Stimulated activated CD8-positive, alpha-beta memory T cell treated with anti-CD3 and anti-CD28 coated beads, Interleukin-2, amount 100 ng/mL, for 1 hour (primary cell): ENCODE results near the gene SOHLH1.

Experiments
- DNase-seq, 2 donors: peaks; one replicate each; pipeline ENCODE4 v3.0.0-alpha.2; 2020; ENCODE audit warnings: low read depth in 2 of 2

Gene SOHLH1

DNA sequence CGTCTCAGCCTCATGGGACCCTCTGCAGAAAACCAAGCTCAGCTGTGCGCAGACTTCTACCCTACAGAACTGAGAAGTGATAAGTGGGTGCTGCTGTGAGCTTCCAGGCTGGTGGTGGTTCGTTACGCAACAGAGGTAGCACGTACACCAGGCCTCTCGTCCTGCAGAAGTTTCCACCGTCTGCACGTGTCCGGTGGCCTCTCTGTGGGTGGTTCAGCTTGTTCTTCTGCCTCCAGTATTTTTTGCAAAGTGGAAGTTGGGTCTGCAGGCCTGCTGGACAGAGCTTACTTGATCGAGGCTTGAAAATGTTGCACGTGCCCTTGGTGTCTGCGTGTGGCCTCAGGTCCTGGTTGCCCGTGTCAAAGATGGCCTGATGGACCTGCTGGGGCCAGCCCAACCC is 30.2 kb upstream of the SOHLH1 start:
- DNase-seq, result no peak

DNA sequence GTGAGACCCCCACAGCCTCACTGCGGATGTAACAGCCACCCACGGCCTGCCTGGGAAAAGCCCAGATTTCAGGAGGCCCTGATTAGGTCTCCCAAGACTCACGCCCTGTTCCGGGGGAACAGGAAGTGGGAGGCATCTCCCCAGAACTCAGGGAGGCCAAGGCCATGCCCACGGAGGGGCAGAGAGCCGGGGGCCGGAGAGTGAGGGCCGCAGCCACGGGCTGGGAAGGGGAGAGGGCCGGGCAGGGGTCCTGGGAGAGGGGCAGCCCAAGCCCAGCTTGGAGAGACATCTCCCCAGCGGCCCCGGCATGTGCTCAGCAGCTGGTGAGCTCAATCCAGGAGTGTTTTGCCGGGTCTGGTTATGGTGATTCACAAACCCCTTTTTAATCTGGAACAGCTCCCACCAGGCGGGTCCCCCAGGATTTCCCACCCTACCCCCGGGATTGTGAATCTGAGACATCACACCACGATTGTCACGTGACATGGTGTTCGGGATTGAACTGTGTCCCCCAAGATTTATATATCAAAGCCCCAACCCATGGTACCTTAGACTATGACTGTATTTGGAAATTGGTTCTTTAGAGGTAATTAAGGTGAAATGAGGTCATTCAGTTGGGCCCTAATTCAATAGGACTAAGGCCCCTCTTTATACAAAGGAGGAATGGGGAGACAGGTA is 29.3 kb upstream of the SOHLH1 start:
- no peak for DNase-seq

DNA sequence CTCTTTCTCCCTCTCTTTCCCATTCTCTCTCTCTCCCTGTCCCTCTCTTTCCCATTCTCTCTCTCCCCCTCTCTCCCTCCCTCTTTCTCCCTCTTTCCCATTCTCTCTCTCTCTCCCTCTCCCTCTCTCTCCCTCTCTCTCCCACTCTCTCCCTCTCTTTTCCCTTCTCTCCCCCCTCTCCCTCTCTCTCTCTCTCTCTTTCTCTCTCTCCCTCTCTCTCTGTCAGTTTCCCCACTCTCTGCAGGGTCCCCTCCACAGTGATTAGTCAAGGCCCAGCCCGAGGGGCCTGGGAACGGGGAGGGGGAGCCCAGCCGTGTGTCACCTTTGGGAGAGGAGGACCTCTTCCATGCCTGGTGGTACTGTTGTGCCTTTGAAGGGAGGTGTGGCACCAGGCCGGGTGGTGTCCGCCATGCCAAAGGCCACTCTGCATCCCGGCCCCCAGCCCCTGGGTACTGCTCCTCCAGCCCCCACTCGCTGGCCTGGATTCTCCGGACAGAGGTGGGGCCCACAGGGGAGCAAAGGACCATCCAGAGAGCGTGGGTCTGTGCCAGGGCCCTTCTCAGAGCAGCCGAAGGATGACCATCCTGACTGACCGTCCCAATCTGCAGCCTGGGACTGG is 28.1 kb upstream of the SOHLH1 start:
- DNase-seq, result no peak

DNA sequence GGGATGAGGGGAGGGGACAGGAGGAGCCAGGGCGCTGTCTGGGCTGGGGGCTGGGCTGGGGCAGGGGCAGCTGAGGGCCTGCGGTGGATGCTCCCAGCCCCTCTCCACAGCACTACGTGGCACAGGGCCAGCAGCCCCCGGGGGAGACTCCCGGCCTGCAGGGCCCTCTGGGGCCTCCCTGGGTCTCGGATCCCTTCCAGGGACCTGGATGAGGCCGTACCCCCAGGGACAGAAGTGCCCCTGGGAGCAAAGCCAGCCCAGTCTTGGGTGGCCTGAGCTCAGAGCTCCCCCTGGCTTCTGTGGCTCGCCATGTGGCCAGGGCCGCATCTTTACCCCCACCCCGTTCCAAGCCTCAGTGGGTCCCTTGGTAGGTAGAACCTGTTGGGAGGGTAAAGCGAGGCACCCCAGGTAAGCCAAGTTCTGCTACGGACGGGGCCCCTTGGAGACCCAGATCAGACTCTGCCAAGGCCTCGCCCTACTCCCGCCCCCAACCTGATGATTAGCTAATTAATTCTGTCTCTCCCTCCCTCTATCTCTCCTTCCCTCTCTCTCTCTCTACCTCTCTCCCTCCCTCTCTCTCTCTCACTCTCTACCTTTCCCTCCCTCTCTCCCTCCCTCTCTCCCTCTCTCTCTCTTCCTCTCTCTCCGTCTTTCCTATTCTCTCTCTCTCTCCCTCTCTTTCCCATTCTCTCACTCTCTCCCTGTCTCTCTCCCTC is 27.0 kb upstream of the SOHLH1 start:
- DNase-seq, result no peak

DNA sequence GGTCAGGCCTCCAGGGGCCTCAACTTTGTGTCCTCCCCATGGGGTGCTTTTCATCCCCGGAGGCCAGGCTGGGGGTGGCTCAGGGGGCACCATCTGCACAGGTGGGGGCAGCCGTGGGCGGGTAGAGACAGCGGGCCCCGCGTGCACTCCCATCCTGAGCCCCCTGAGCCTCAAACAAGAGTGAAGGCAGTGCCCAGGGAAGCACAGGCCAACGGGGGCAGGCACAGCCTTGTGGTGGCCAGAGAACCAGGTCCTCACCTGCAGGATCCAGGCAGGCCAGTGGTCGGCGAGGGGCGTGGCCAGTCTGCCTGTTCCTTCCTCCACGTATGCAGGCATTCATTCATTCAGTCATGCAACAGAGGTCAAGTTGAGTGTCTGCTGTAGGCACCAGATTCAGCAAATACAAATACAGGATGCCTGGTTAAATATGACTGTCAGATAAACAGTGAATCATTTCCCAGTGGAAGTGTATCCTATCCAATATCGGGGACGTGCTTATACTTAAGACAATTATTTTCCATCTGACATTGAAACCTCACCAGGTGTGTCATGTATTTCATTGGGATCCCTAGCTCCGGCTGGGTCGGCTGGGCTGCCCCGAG is 25.0 kb upstream of the SOHLH1 start:
- no peak for DNase-seq

DNA sequence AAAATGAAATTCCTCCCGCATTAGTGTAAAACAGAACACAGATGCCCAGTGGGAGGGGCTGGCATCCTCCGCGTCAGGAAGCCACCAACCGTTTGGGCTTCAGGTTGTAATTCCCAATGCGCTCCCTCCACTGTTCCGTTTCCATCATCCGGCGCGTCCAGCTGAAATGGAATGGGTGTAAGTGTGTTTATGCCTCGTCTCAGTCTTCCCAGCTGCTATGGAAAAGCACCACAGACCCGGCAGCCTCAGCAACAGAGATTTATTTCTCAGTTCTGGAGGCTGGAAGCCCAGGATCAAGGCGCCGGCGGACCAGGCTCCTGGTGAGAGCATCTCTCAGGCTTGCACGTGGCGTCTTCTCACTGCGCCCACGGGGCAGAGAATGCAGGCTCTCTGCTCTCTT is 23.1 kb upstream of the SOHLH1 start:
- no peak for DNase-seq

DNA sequence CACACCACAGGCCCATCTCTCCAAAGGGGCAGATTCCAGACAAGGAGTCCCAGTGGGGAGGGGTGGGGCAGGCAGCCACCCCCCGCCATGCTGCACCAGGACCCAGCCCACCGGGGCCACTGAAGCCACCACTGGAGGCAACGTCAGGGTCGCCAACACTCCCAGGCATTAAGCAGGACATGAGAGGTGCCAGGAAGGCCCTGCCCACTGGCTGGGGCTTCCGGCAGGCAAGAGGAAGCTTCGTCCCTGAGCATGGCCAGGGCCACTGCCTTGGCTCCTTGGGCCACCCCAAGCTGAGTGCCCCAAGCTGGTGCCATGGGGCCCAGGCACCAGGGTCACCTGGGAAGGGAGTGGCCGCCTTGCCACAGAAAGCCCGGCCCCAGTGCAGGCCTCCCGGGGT is 20.2 kb upstream of the SOHLH1 start:
- DNase-seq, result no peak

DNA sequence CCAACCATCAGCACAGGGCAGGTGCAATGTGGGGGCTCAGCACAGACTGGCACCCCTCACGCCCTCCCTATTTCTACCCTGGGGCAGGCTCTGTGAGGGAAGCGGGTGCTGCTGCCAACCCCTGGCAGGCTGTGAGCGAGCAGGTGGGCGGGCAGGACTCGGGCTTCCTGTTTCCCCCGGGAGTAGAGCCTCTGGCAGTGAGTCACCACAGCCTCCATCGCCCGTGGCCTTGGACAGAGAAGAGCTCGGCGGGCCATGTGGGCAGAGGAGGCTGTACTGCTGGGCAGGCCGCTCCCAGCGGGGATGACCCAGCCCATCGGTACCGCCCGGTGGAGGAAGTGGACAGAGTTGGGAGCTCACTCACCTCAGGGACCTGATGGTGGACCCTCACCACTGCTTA is 19.3 kb upstream of the SOHLH1 start:
- DNase-seq, result no peak

DNA sequence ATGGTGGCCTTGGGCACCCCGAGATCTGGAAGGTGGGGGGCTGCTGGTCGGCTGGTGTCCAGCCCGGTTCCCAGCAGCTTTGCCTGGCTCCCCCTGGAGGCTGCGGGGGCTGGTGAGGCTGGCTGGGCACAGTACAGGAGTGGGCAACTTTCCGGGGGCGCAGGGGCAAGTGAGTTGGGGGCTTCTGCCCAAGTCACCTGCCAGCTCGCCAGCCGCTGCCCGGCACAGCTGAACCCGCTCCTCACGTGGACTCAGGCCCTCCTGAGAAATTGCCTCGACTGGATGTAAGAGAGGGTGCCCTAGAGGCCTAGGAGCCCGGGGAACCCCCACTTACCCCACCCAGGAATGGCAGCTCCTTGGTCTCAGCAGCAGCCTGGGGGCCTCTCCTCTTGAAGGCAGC is 18.1 kb upstream of the SOHLH1 start:
- no peak for DNase-seq

DNA sequence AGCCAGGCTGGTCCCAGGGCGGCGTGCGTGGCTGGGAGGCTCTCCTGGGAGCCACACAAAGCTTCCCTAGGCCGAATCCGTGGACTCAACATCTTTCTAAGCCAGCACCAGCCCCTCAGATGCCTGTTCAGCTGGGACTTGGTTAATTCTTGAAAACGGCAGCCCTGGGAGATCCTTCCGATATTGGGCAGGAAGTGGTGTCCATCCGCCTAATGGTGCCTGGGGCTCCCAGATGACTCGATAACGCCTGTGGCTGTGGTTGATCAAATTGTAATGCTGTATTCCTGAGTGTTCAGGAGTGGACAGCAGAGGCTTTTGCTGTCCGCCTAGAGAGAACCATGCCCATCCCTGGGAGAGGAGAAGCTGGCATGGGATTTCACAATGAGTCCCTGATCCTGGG is 16.8 kb upstream of the SOHLH1 start:
- no peak for DNase-seq

DNA sequence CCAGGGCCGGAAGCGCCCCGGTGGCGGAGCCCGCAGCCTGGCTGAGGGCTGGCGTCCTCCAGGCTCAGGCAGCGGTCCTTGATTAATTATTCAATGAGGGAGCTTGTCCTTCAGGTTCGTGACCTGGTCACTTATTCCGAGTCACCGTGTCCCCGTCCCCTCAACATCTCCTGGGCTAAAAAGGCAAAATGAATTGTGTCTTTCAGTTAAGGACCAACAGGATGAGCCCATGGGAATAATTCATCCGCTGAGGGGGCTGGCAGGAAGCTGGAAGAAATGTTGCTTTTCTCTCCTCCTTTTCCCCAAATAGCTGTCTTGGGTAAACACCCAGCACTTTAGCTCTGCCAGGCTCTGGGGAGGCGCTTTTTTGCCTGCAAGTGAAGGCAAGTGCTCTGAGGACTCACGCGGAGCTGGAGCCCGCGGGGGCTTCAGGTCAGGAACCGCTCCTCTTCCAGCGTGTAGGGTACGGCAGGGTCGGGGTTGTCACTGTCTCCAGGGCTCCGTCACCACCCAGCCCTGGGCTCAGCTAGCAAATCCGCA is 15.8 kb upstream of the SOHLH1 start:
- DNase-seq, result no peak

DNA sequence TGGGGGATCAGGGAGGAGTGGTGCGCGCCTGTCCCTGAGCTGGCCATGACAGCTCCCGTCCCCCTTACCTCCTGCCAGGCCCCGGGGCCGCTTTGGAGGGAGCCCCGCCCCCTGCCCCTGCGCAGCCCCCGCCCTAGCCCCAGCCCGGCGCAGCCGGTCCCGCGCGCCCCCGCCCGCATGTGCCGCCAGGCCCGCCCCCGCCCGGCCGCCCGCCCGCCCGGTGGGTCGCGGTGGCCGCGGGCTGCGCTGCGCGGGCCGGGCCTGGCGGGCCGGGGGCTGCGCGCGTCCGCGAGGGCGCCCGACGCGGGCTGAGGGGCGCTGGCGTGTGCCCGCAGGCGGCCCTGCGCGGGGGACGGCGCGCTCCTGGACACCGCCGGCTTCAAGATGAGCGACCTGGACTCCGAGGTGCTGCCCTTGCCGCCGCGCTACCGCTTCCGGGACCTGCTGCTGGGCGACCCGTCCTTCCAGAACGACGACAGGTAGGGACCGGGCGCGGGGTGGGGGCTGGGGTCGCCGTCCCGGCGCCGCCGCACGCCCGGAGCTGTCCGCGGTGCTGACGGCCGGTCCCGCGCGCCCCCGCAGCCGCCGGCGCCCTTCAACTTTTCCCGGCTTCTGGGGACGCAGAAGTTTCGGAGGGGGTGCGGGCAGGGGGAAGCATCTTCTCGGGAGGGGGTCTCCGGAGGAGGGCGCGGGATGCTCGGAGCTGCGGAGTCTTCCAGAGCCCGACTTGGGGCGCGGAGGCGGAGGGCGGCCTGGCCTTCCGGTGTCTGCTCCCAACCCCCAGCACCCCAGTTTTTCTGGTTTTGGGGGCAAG is 15.2 kb upstream of the SOHLH1 start:
- DNase-seq, result no peak

DNA sequence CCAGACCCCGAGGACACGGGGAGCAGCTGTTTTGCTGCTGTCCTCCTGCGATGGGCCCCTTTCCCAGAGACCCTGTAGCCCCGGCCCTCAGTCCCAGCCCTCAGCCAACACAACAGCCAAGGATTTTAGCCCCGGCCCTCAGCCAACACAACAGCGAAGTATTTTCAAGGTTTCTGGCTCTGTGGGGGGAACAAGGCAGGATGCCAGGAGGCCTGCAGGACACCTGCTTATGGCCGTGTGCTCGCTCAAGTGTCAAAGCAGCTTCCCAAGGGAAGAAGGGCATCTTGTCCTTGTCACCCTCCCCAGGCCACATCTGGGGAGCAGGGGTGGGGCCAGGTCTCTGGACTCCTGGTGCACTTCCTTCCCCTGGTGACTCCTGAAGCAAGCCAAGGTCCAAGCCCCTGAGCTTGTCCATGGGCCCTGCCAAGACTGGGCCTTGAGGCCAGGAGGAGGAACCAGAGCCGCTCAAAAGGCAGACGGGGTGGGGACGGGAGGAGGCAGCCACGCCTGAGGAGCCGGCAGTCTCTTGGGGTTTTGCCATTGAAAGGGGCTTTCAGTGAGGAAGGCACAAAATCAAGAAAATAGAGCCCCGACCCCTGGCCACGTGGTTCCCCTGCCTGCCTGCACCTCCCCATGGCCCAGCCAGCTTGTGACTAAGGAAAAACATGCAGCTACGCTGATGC is 13.5 kb upstream of the SOHLH1 start:
- no peak for DNase-seq

DNA sequence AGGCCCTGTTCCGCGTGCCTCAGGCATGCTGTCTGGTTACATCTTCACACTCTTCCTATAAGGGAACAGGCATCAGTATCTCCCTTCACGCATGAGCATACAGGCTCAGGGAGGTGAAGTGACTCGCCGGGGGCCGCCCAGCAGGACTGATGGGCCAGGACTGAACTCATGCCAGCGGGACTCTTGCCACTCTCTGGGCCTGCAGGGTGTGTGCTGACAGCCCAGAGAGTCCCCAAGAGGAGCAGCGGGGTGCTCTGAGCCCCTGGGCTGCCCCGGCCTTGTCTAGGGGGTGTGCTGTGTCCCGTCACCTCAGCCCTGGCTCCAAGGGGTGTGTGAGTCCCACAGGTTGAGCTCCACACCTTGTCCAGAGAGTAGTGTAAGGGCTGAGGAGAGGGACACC is 12.6 kb upstream of the SOHLH1 start:
- DNase-seq, result no peak

DNA sequence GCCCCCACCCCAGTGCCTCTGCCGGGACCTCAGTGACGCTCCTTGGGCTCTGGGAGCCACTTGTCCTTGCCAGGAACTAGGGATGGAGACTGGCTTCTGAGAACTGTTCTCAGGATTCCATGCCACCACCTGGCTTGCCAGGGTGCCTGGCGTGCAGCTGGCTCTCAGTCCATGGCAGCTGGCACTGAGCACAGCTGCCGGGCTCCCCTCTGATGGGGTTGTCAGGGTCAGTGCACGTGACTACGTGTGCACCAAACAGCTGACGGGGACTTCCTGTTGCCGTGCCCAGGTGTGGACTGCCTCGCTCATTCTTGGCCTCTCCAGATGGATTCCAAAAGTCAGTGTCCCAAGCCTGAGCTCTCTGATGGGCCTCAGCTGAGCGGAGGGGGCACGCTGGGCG is 12.1 kb upstream of the SOHLH1 start:
- no peak for DNase-seq

DNA sequence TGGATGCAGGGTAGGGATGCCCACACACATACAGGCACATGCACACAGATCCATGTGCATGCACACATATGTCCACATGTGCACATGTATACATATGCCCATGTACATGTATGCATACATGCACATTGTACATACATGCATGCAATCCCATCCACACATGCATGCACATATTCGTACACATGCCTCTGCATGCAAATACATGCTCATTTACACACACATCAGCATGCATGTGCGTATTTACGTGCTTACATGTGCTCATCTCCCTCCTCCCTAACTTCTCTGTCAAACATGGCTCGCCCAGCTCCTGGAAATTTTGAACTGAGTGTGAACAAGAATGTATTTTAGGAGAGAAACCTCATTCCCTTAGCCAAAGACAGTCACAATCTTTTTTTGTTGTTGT is 8.9 kb upstream of the SOHLH1 start:
- DNase-seq, result no peak

DNA sequence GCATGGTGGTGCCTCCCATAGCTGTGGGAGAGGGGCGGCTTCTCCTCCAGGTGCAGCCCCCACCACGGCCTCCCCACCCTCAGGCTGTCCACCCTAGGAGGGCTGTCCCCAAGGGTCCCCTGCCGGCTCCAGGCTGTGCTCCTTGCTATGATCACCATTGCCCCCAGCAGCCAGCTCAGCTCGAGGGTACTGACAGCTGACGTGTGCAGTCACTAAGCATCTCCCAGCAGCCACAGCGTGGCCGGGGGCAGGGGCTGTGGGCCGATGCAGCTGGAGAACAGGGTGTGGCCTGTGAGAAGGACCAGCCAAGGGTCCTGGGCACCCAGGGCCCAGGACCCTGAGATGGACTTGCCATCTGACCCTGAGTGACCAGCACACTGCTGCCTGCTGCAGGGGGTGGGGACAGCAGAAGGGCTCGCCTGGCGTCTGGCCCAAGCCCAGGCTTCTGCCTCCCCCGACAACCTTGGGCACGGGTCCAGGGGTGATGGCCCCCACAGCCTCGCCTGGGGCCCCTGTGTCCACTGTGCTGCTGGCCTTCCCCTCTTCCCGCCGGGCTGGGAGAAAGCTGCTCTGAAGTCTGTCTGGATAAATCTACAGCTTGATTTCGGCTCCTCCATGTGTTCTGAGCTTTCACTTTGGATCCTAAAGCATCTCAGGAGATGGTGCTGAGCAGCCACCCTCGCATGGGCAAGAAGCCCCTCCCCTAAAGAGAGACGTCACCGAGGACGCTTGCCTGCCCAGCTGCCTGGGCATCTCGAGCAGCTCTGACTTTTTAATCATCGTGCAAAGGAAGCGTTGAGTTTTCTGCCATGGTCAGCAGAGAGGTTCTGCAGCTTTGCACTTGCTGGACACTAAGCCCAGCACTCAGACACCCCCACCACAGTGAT is 8.2 kb upstream of the SOHLH1 start:
- no peak for DNase-seq

DNA sequence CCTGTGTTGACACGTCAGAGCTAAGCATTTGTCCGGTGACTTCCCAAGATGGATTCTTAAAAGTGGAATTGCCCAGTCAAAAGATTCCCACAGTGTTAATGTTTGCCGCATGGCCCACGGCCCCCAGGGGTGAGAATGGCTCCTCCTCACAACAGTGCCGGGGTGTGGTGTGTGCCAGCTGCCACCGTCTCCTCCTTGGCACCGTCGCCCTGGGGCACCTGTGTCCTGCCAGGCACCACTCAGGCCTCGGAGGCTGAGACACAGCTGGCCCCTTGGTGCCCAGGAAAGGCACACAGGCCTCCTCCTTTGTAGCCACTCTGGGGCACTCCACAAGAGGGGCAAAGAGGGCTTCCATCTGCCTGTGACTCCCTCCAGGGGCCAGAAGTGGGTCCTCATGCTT is 7.0 kb upstream of the SOHLH1 start:
- no peak for DNase-seq

DNA sequence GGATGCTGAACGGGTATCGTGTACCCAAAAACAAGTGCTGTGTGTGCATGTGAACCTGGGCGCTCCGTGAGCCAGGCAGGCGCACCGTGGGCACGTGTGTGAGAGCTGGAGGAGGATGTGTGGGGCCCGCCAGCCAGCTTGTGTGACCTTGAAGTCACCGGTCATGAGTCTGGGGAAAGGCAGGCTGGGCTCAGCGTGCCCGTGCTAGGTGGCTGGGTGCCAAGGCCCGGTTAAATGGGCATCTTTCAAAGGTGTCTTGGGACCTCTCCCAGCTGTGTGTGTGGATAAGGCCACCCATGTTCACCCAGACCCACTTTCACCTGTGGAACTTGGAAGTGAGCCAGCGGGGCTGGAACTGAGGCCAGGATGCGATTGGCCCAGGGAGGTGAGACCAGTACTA is 6.1 kb upstream of the SOHLH1 start:
- DNase-seq, result no peak

DNA sequence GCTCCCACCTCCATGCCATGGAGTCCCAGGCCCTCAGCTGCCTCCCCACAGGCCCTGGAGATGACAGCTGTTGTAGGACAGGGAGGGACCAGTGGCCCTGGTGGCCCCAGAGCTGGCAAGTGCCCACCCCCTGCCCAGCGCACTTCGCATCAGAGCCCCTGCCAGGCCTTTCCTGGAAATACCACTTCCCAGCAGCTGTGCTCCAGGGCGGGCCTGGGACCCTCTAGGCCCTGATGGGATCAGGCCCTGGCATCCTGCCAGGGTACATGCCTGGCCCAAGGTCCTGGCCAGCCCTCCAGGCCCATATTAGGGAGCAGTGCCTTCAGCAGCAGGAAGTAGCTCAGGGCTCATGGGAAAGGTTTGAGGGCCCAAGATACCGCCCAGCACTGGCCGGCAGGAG is 5.2 kb upstream of the SOHLH1 start:
- DNase-seq, result no peak
